Sigmoid colon (tissue), 7 donors: Measurements from ENCODE around the gene CHL1. TPM values are rescaled to one million over a fixed set of nuclear protein-coding genes. Genes with fewer than 3 reads are reported as not detected.

Experiments
- DNase-seq: peaks from one replicate; pipeline ENCODE4 v3.0.0-alpha.2; 2019
- H3K27ac ChIP-seq, 4 donors: fragments of 200-600 bp; sonication (generic); one replicate each; pipeline ENCODE4 v1.5.1; 2016 to 2019; ENCODE audit warnings: mild to moderate bottlenecking in 1 of 4
- H3K27me3 ChIP-seq, 3 donors: fragments of 200-600 bp; sonication (generic); one replicate each; pipeline ENCODE4 v1.5.1; 2019; ENCODE audit warnings: mild to moderate bottlenecking in 1 of 3
- H3K36me3 ChIP-seq, 4 donors: fragments of 200-600 bp; sonication (generic); one replicate each; pipeline ENCODE4 v1.5.1; 2016 to 2019
- H3K4me1 ChIP-seq, 4 donors: fragments of 200-600 bp; sonication (generic); one replicate each; pipeline ENCODE4 v1.5.1; 2017 to 2019
- H3K4me3 ChIP-seq, 4 donors: fragments of 200-600 bp; sonication (generic); one replicate each; pipeline ENCODE4 v1.5.1; 2017 to 2019; ENCODE audit warnings: mild to moderate bottlenecking in 2 of 4, moderate library complexity in 1 of 4
- H3K9me3 ChIP-seq, 4 donors: fragments of 200-600 bp in 3 of 4; sonication (generic) in 3 of 4; one replicate each; pipeline versions ENCODE4 v1.5.1 to v1.6.1; 2013 to 2019
- CTCF ChIP-seq, 4 experiments: fragments of 450-650 bp in 3 of 4; fragments of 200-600 bp in 1 of 4; IDR thresholded peaks; one replicate each; pipeline ENCODE4 v1.5.1; 2016 to 2019; ENCODE audit warnings: antibody characterized with exemption in 4 of 4, mild to moderate bottlenecking in 3 of 4, moderate library complexity in 2 of 4
- EP300 ChIP-seq, 4 donors: sonication (generic); formaldehyde crosslinking; IDR thresholded peaks; one replicate each; pipeline ENCODE4 v1.6.1; 2017; ENCODE audit warnings: antibody characterized with exemption in 4 of 4
- POLR2A ChIP-seq, 2 donors: fragments of 450-650 bp; IDR thresholded peaks; one replicate each; pipeline ENCODE4 v1.6.1; 2016; ENCODE audit warnings: antibody characterized with exemption in 2 of 2, mild to moderate bottlenecking in 2 of 2, moderate library complexity in 2 of 2
- POLR2AphosphoS5 ChIP-seq, 4 donors: sonication (generic); formaldehyde crosslinking; IDR thresholded peaks; one replicate each; pipeline ENCODE4 v1.6.1; 2017; ENCODE audit warnings: antibody characterized with exemption in 4 of 4
- WGBS, 2 donors: extraction: QIAGEN DNeasy Blood & Tissue Kit; methylation state at CpG; one replicate each; pipeline ENCODE4 v1.1.7; 2013; 5-methylcytosine and 5-hydroxymethylcytosine counted together
- intact Hi-C: fragments of 100-400 bp; cut with DNase I; formaldehyde crosslinking; loops from one replicate; pipeline ENCODE4 v1.15.1; 2023
- polyA plus RNA-seq, 3 donors: library from polyadenylated mRNA; stranded (reverse); fragments of 200-250 nt; gene quantifications; one replicate each; pipeline ENCODE4 v1.2.3, GENCODE V29; 2013
- total RNA-seq, 4 donors: library from RNA; depleted of rRNA; stranded (reverse); fragments of >200 nt; gene quantifications; one replicate each; pipeline ENCODE4 v1.1.0, GENCODE V29; 2016
- donor health status: healthy with polysubstance abuse.
- donor health status: Bipolar disorder and iron deficiency.
- donor health status: healthy.

CHL1 gene
- total and polyA plus RNA-seq, 7 donors: 0.46 to 86.7 (median 29.1) TPM

- no peaks in the 10 kb centered on the region for H3K4me1 ChIP-seq
- no peak for TF ChIP-seq CTCF (IDR thresholded peaks at IDR 0.05)
- no peak for TF ChIP-seq POLR2A (IDR thresholded peaks at IDR 0.05)
- no peak for TF ChIP-seq POLR2AphosphoS5 (IDR thresholded peaks at IDR 0.05)
- no peak for TF ChIP-seq EP300 (IDR thresholded peaks at IDR 0.05)
- H3K27me3 ChIP-seq: no peaks in the 10 kb centered on the region
- no peak overlapping the region for H3K27ac ChIP-seq
- no peak for DNase-seq
- no peaks in the 10 kb centered on the region for H3K36me3 ChIP-seq
- WGBS, 2 donors: 58 to 59% methylated on average over 4 of the region's 4 CpGs
- intact Hi-C loops: no loop called here
- no peak overlapping the region for H3K4me3 ChIP-seq
- H3K9me3 ChIP-seq: no peaks in the 10 kb centered on the region
These were observed 198.2 kb downstream of the CHL1 start for GRCh38 chr3:394775-395174.

- Histone ChIP-seq H3K27me3 (no peaks in the 10 kb centered on the region), H3K36me3 (no peaks in the 10 kb centered on the region), H3K4me1 (no peaks in the 10 kb centered on the region), H3K27ac (no peak overlapping the region), H3K9me3 (no peaks in the 10 kb centered on the region), H3K4me3 (no peak overlapping the region)
- 75 to 83% methylated on average over 3 of the region's 3 CpGs for WGBS, 2 donors
- no peak for DNase-seq
- TF ChIP-seq POLR2AphosphoS5 (IDR thresholded peaks at IDR 0.05) (no peak), EP300 (IDR thresholded peaks at IDR 0.05) (no peak), CTCF (IDR thresholded peaks at IDR 0.05) (no peak), POLR2A (IDR thresholded peaks at IDR 0.05) (no peak)
- intact Hi-C loops: no loop called here
These were observed 199.7 kb downstream of the CHL1 start for GRCh38 chr3:396293-396692.

GRCh38 chr3:399647-400046 lies 203.1 kb downstream of the CHL1 start:
- Histone ChIP-seq H3K27ac (no peak overlapping the region), H3K4me3 (no peak overlapping the region), H3K9me3 (no peaks in the 10 kb centered on the region), H3K4me1 (no peaks in the 10 kb centered on the region), H3K27me3 (no peaks in the 10 kb centered on the region), H3K36me3 (no peaks in the 10 kb centered on the region)
- TF ChIP-seq CTCF (IDR thresholded peaks at IDR 0.05): no peak
- no peak for TF ChIP-seq EP300 (IDR thresholded peaks at IDR 0.05)
- no peak for TF ChIP-seq POLR2AphosphoS5 (IDR thresholded peaks at IDR 0.05)
- TF ChIP-seq POLR2A (IDR thresholded peaks at IDR 0.05): no peak
- DNase-seq: no peak
- 88 to 90% methylated on average over 6 of the region's 6 CpGs for whole genome bisulfite sequencing, 2 donors
- intact Hi-C loops: no loop called here

GRCh38 chr3:403826-404225 lies 207.3 kb downstream of the CHL1 start:
- intact Hi-C loops: no loop called here
- 77 to 83% methylated on average over 4 of the region's 4 CpGs for WGBS, 2 donors
- no peaks in the 10 kb centered on the region for H3K27me3 ChIP-seq
- no peaks in the 10 kb centered on the region for H3K36me3 ChIP-seq
- TF ChIP-seq POLR2AphosphoS5 (IDR thresholded peaks at IDR 0.05): no peak
- DNase-seq: no peak
- H3K4me1 ChIP-seq: no peaks in the 10 kb centered on the region
- no peak overlapping the region for H3K27ac ChIP-seq
- no peak overlapping the region for H3K4me3 ChIP-seq
- no peaks in the 10 kb centered on the region for H3K9me3 ChIP-seq

GRCh38 chr3:409011-409410 lies 212.4 kb downstream of the CHL1 start:
- intact Hi-C loops: no loop called here
- no peaks in the 10 kb centered on the region for H3K36me3 ChIP-seq
- H3K27me3 ChIP-seq: no peaks in the 10 kb centered on the region
- no peak overlapping the region for H3K4me3 ChIP-seq
- H3K4me1 ChIP-seq: no peaks in the 10 kb centered on the region
- no peak overlapping the region for H3K27ac ChIP-seq
- no peaks in the 10 kb centered on the region for H3K9me3 ChIP-seq
- DNase-seq: no peak
- TF ChIP-seq EP300 (IDR thresholded peaks at IDR 0.05) (no peak), CTCF (IDR thresholded peaks at IDR 0.05) (no peak), POLR2AphosphoS5 (IDR thresholded peaks at IDR 0.05) (no peak), POLR2A (IDR thresholded peaks at IDR 0.05) (no peak)
- 64 to 74% methylated on average over 4 of the region's 4 CpGs for WGBS, 2 donors
